ACHN (cell line): ENCODE results near the gene PIN1.
A peak's percentile ranks its signal among the peaks of the same experiment; 100 is the strongest.
"Not testable (repeated sequence)": the region's sequence is repeated elsewhere in the genome, so short reads cannot be mapped to it uniquely, and the experiment has no call there.

ENCODE experiments used
- DNase-seq: peaks from one replicate; pipeline ENCODE4 v3.0.0-alpha.2; 2015
- in situ Hi-C: cut with HindIII; loops from 2 replicates; pipeline ENCODE4 v1.10.0; 2017; ENCODE audit warnings: low sequenced_read_pairs, low pct_ligation_motif_present, low pct_unique_long_range_greater_than_20kb

Gene PIN1

DNA sequence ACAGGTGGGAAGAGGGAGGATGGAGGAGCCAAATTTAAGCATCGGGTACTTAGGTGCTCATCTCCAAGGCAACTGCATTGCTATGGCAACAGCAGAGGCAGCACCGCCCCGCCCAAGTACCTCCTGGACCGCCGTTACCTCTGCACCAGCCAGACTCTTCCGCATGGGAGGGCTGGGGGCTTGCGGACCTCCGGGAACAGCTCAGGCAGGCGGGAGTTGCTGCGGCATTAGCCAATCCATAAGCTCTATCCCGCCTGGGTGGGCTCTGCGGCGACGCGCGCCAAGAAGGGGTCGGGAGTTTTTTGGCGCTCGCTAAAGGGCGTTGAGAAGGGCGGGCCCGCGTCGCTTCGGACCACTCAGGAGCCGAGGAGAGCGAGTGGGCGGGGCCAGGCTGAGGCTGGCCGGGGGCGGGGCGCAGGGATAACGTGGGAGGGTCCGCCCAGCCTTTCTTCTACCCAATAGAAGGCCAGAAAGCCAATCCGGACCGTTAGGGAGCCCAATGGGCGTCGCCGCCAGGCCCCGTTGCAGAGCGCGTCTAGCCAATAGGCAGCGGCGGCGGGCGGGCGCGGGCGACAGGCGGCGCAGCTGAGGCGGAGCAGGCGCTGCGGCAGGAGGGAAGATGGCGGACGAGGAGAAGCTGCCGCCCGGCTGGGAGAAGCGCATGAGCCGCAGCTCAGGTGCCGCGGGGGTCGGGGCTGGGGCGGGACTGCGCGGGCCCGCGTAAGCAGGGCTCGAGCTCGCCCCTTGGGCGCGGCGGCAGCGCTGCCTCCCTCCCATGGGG, at the start of gene PIN1:
Gene PIN1, plus strand, starts transcription at position 593 of the 781 bp plus-strand sequence. Its CDS starts 27 bp downstream, at position 620.
- in situ Hi-C loops = no loop called here
- peak; percentile 96 for DNase-seq

DNA sequence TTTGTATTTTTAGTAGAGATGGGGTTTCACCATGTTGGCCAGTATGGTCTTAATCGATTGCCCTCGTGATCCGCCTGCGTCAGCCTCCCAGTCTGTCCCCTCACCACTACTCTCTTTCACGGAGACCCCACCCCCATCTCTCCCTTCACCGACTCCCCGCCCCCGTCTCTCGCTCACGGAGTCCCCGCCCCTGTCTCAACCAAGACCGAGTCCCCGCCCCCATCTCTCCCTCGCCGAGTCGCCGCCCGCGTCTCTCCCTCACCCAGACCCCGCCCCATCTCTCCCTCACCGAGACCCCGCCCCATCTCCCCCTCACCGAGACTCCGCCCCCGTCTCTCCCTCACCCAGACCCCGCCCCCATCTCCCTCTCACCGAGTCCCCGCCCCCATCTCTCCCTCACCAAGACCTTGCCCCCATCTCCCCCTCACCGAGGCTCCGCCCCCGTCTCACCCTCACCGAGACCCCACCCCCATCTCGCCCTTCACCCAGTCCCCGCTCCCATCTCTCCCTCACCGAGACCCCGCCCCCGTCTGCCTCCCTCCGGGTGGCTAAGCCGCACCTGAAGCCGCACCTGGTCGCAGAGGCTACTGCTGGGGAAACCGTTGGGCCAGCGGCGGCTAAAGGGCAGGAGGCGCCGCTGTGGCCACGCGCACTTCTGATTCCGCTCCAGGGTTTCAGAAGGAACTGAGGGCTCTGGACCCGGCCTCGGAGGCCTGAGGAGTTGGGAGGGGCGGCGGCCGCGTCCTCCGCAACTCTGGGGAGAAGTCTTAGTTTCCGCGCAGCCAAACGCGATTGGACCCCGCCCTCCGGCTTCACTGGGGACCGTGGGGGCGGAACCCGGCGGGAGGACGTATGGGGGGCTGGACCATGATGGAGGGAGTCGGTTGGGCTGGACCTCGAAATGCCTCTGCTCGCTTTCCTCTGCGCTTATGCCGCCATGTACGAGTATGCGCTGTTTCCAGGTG, 49.5 kb upstream of the PIN1 start:
- peak; percentile 62 for DNase-seq
- in situ Hi-C loops = no loop called here

- in situ Hi-C loops = no loop called here
- no peak for DNase-seq
Measured at GRCh38 chr19:9786342-9786741, 48.8 kb upstream of the PIN1 start.

DNA sequence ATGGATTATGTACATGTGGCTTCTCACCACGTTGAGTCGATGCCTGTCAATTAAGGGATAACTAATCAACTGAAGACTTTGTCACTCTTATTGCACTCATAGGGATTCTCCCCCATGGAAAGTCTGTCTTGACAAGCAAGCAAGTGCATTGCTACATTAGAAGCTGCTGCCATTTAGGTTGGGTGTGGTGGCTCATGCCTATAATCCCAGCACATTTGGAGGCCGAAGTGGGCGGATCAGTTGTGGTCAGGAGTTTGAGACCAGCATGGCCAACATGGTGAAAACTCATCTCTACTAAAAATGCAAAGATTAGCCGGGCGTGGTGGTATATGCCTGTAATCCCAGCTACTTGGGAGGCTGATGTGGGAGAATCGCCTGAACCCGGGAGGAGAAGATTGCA, 48.3 kb upstream of the PIN1 start:
- in situ Hi-C loops = no loop called here
- DNase-seq = no peak

- in situ Hi-C loops = not testable (repeated sequence)
Measured at GRCh38 chr19:9788604-9789003, 46.5 kb upstream of the PIN1 start.

DNA sequence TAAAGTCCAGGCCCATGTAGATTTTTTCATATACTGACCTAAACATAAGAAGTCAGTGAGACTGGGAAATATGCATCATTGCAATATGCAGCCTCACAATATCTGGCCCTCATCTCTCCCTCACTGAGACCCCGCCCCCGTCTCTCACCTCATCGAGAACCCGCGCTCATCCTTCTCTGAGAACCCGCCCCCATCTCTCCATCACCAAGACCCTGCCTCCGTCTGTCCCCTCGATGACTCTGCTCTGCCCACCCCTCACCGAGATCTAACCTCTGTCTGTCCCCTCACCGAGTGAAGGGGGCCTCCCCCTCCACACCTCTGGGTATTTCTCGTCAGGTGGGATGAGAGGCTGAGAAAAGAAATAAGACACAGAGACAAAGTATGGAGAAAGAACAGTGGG, 46.1 kb upstream of the PIN1 start:
- no peak for DNase-seq
- in situ Hi-C loops = no loop called here

More at GRCh38 chr19:9788604-9789003, 46.5 kb upstream of the PIN1 start:
- not testable (repeated sequence) for DNase-seq

DNA sequence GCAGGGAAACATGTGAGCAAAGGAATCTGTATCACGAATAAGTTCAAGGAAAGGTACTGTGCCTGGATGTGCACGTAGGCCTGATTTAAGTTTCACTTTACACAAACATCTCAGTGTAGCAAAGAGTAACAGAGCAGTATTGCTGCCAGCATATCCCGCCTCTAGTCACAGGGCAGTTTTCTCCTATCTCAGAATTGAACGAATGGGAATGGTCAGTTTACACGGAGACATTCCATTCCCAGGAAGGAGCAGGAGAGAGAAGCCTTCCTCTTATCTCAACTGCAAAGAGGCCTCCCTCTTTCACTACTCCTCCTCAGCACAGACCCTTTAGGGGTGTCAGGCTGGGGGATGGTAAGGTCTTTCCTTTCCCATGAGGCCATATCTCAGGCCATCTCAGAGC, 45.5 kb upstream of the PIN1 start:
- in situ Hi-C loops, DNase-seq: not testable (repeated sequence)

- in situ Hi-C loops, DNase-seq: not testable (repeated sequence)
Measured at GRCh38 chr19:9791073-9791367, 44.1 kb upstream of the PIN1 start.

DNA sequence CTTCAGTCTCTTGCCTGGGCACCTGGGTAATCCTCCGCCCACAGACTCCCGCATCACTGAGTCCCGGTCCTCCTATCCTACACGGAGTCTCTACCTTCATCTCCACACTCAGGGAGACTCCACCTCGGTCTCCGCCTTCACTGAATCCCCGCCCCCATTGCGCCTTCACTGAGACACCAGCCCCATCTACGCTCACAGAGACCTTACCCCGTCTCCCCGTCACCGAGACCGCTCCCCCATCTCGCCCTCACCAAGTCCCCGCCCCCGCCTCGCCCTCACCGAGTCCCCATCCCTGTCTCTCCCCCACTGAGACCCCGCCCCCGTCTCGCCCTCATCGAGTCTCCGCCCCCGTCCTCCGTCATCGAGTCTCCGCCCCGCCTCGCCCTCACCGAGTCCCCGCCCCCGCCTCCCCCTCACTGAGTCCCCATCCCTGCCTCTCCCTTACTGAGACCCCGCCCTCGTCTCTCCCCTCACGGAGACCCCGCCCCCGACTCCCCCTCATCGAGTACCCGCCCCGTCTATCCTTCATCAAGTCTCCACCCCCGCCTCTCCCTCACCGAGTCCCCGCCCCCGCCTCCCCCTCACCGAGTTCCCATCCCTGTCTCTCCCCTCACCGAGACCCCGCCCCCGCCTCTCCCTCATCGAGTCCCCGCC, 43.4 kb upstream of the PIN1 start:
- peak; percentile 16 for DNase-seq
- in situ Hi-C loops = no loop called here

- in situ Hi-C loops = no loop called here
Measured at GRCh38 chr19:9792206-9793070, 42.7 kb upstream of the PIN1 start.

GRCh38 chr19:9793071-9793591, 42.0 kb upstream of the PIN1 start:
- in situ Hi-C loops = no loop called here
- no peak for DNase-seq

More at GRCh38 chr19:9792206-9793070, 42.7 kb upstream of the PIN1 start:
- DNase-seq = peak; percentile 1

DNA sequence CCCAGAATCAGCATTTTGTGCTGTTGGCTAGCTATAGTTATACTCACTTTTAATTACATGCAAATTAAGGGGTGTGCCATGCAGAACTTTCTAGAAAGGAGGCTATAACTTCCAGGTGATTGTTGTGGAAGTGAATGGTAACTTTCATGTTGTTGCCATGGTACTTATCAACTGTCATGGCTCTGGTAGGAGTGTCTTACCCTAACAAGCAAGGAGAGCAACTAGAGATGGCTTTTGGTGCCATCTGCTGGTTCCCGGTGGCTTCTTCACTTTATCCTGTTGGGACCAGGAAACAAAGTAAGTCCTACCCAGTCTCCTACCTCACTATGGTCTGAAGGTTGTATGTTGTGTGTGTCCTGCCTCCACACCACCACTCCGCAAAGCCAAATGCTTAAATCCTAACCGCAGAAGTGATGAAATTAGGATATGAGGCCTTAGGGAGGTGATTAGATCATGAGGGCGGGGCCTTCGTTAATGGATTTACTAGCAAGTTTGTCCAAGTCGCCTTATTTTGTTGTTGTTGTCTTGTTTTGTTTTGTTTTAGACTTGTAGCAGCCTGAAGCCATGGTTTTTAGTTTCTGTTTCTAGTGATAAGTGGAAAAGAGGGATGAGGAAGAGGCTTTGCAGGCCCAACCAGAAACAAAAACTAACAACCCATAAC, 38.9 kb upstream of the PIN1 start:
- DNase-seq = peak; percentile 78
- in situ Hi-C loops = no loop called here

- in situ Hi-C loops = no loop called here
- no peak for DNase-seq
Measured at GRCh38 chr19:9797871-9798270, 37.2 kb upstream of the PIN1 start.

- DNase-seq = no peak
- in situ Hi-C loops = no loop called here
Measured at GRCh38 chr19:9799162-9799561, 36.0 kb upstream of the PIN1 start.

GRCh38 chr19:9801976-9802375, 33.1 kb upstream of the PIN1 start:
- in situ Hi-C loops = no loop called here
- DNase-seq = no peak

GRCh38 chr19:9806803-9807202, 28.3 kb upstream of the PIN1 start:
- no peak for DNase-seq
- in situ Hi-C loops = no loop called here
